Measurements from ENCODE around the gene CCDC141.
"Not testable (repeated sequence)": the region's sequence is repeated elsewhere in the genome, so short reads cannot be mapped to it uniquely, and the experiment has no call there.

The CCDC141 gene

GRCh38 chr2:179049546-179050311 lies at the start of gene CCDC141:
Gene CCDC141, minus strand, starts transcription at chr2:179050137. Its CDS starts 196 bp downstream, at chr2:179049941.
- no peak for DNase-seq (ENCODE audit: low spot score)

GRCh38 chr2:179098080-179098689 lies 48.2 kb upstream of the CCDC141 start:
- no peak for DNase-seq (ENCODE audit: low spot score)

- DNase-seq (ENCODE audit: low spot score), result no peak
Observed at GRCh38 chr2:179097131-179097530, 47.2 kb upstream of the CCDC141 start.

- no peak for DNase-seq (ENCODE audit: low spot score)
Observed at GRCh38 chr2:179096090-179096489, 46.2 kb upstream of the CCDC141 start.

- DNase-seq (ENCODE audit: low spot score), result not testable (repeated sequence)
Observed at GRCh38 chr2:179092912-179093311, 43.0 kb upstream of the CCDC141 start.

- no peak for DNase-seq (ENCODE audit: low spot score)
Observed at GRCh38 chr2:179082697-179083096, 32.8 kb upstream of the CCDC141 start.

GRCh38 chr2:179081954-179082353 lies 32.0 kb upstream of the CCDC141 start:
- DNase-seq (ENCODE audit: low spot score), result no peak

GRCh38 chr2:179072527-179072926 lies 22.6 kb upstream of the CCDC141 start:
- no peak for DNase-seq (ENCODE audit: low spot score)

- no peak for DNase-seq (ENCODE audit: low spot score)
Observed at GRCh38 chr2:179071810-179072355, 21.9 kb upstream of the CCDC141 start.

GRCh38 chr2:179070895-179071294 lies 21.0 kb upstream of the CCDC141 start:
- DNase-seq (ENCODE audit: low spot score), result no peak

GRCh38 chr2:179069685-179070084 lies 19.7 kb upstream of the CCDC141 start:
- no peak for DNase-seq (ENCODE audit: low spot score)

GRCh38 chr2:179068991-179069643 lies 19.2 kb upstream of the CCDC141 start:
- no peak for DNase-seq (ENCODE audit: low spot score)

GRCh38 chr2:179059026-179059700 lies 9.2 kb upstream of the CCDC141 start:
- DNase-seq (ENCODE audit: low spot score), result no peak

- no peak for DNase-seq (ENCODE audit: low spot score)
Observed at GRCh38 chr2:179057737-179058136, 7.8 kb upstream of the CCDC141 start.

GRCh38 chr2:179053568-179053967 lies 3.6 kb upstream of the CCDC141 start:
- DNase-seq (ENCODE audit: low spot score), result not testable (repeated sequence)

- DNase-seq (ENCODE audit: low spot score), result no peak
Observed at GRCh38 chr2:179051250-179051649, 1.3 kb upstream of the CCDC141 start.

GRCh38 chr2:179050755-179051154 lies 818 bp upstream of the CCDC141 start:
- DNase-seq (ENCODE audit: low spot score), result no peak

GRCh38 chr2:179049203-179049545 lies 763 bp downstream of the CCDC141 start:
- no peak for DNase-seq (ENCODE audit: low spot score)

- DNase-seq (ENCODE audit: low spot score), result no peak
Observed at GRCh38 chr2:179048099-179048498, 1.8 kb downstream of the CCDC141 start.

GRCh38 chr2:179045602-179046001 lies 4.3 kb downstream of the CCDC141 start:
- DNase-seq (ENCODE audit: low spot score), result not testable (repeated sequence)

- no peak for DNase-seq (ENCODE audit: low spot score)
Observed at GRCh38 chr2:179044500-179044899, 5.4 kb downstream of the CCDC141 start.

- no peak for DNase-seq (ENCODE audit: low spot score)
Observed at GRCh38 chr2:179037807-179038206, 12.1 kb downstream of the CCDC141 start.
